Activated naive CD4-positive, alpha-beta T cell treated with anti-CD3 and anti-CD28 coated beads for 36 hours (primary cell): ENCODE measurements around the gene CAPRIN1. TPM values are rescaled to one million over a fixed set of nuclear protein-coding genes. Genes with fewer than 3 reads are reported as not detected.
A peak's percentile ranks its signal among the peaks of the same experiment; 100 is the strongest.

Source experiments
- CTCF ChIA-PET: fragments of 350-600 bp; sonication (Branson Sonifier 250); formaldehyde crosslinking; loops from one replicate; lab custom pipeline; 2021; ENCODE audit warnings: antibody characterized with exemption; lab: Charles Lee
- DNase-seq: peaks from one replicate; pipeline ENCODE4 v3.0.0-alpha.2; 2020
- H3K27ac Mint-ChIP-seq: one replicate; pipeline ENCODE4 v1.8.0; 2021; ENCODE audit warnings: mild to moderate bottlenecking, mixed read lengths
- H3K27me3 Mint-ChIP-seq: one replicate; pipeline ENCODE4 v1.8.0; 2021; ENCODE audit warnings: low read depth, mixed read lengths
- H3K36me3 Mint-ChIP-seq: one replicate; pipeline ENCODE4 v1.8.0; 2021; ENCODE audit warnings: low read depth, mixed read lengths
- H3K4me1 Mint-ChIP-seq: one replicate; pipeline ENCODE4 v1.8.0; 2021; ENCODE audit warnings: low read depth, mixed read lengths
- H3K4me3 Mint-ChIP-seq: one replicate; pipeline ENCODE4 v1.8.0; 2021; ENCODE audit warnings: mild to moderate bottlenecking, moderate library complexity, mixed read lengths
- H3K9me3 Mint-ChIP-seq: one replicate; pipeline ENCODE4 v1.8.0; 2021; ENCODE audit warnings: mixed read lengths
- intact Hi-C: fragments of 100-400 bp; cut with micrococcal nuclease; formaldehyde crosslinking; loops from one replicate; pipeline ENCODE4 v1.15.1; 2023
- total RNA-seq, 2 experiments: library from RNA; stranded (reverse); gene quantifications; one replicate each; pipeline ENCODE4 v1.2.3, GENCODE V29; 2021

Gene CAPRIN1
- total RNA-seq, 2 experiments from 2014 or later = 274 to 289 TPM

DNA sequence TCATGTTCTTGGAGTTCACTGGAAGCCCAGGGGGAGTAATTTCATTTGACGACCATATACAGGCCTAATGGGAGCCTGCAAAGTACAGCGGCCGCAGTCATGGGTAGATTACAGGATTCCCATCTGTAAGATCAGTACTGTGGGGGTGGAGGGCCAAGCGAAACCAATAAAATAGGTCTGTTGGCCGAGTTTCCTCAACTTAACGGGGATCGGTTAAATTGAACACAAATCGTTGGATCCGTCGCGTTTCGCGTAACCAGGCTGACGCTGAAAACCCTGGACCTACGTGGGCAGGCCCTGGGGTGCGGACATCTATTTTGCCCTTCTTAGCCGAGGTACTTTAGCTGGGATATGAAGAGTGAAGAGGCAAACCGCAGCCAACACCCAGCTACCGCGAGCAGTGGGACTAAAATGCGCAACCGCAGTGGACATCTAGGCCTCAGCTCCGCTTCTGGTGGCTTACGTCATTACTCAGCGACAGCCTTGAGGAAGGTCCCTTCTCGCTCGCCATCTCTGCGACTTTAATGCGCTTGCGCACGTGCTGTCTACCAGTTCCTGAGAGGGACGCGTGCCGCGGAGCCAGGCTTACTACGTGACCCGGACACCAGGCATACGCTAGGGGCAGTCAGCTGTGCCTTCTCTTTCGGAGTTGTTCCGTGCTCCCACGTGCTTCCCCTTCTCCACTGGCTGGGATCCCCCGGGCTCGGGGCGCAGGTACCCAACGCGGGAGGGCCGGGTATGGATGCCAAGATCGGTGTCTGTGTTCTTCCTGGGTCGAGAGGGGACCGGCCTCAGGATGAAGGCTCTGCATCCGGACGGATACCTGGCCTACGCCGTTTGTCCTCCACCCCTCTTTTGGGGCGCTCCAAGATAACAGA lies 53.8 kb downstream of the CAPRIN1 start, which contains the start of gene NAT10:
NAT10 (plus strand) TSS at position 551 of the 878 bp plus-strand sequence. CDS start 2,597 bp downstream, outside the sequence.
- CTCF ChIA-PET = interaction anchor here (0.7 to 2.3 kb wide), 3 partner anchors 10 to 108 kb away, joined by 3 to 12 read pairs (median 4); no protein-coding TSS in a partner anchor
- Mint-ChIP-seq H3K9me3 (no peaks in the 10 kb centered on the region), H3K4me1 (peaks cover 51% of the 10 kb centered on the region), H3K4me3 (peak within 1 kb of the TSS; percentile 94), H3K27ac (peak within 1 kb of the TSS; percentile 94), H3K36me3 (peaks cover 37% of the 10 kb centered on the region), H3K27me3 (no peaks in the 10 kb centered on the region)
- intact Hi-C loops = loop anchor here (1.0 kb wide), 7 partner anchors 54 to 944 kb away; partner anchors contain the start of genes ABTB2, APIP, CAPRIN1 and CAT
- DNase-seq = peak; percentile 98

GRCh38 chr11:34105957-34106504 lies 54.5 kb downstream of the CAPRIN1 start:
- Mint-ChIP-seq H3K9me3 (no peaks in the 10 kb centered on the region), H3K27ac (peak overlapping the region; percentile 94), H3K36me3 (peaks cover 35% of the 10 kb centered on the region), H3K27me3 (no peaks in the 10 kb centered on the region), H3K4me3 (peak overlapping the region; percentile 94), H3K4me1 (peaks cover 51% of the 10 kb centered on the region)
- no peak for DNase-seq
- intact Hi-C loops = loop anchor here (1.0 kb wide), 7 partner anchors 55 to 945 kb away; partner anchors contain the start of genes ABTB2, APIP, CAPRIN1 and CAT
- CTCF ChIA-PET = interaction anchor here (0.7 to 2.3 kb wide), 4 partner anchors 11 to 109 kb away, joined by 3 to 12 read pairs (median 4); no protein-coding TSS in a partner anchor

DNA sequence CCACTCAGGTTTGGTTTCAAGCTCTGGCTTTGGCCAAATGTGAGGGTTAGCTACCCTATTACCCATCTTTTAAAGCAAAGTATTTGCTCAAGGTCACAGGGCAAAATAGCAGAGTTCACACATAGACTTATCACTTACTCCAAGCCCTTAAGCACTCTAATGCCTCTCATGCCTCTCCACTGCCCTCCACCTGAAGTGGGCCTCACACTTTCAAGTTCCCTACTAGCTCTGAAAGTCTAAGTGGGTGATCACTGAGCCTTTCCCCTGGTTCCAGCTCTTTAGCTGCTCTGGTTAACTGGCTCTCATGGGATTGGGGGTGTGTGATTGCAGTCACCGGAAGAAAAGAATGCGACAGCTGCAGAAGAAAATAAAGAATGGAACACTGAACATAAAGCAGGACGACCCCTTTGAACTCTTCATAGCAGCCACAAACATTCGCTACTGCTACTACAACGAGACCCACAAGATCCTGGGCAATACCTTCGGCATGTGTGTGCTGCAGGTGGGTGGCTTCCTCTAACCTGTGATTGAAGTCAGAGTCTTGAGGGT lies 60.3 kb downstream of the CAPRIN1 start:
- Mint-ChIP-seq H3K4me1 (peaks cover 31% of the 10 kb centered on the region), H3K36me3 (peaks cover 55% of the 10 kb centered on the region), H3K27ac (no peak overlapping the region), H3K27me3 (no peaks in the 10 kb centered on the region), H3K9me3 (no peaks in the 10 kb centered on the region), H3K4me3 (no peak overlapping the region)
- no peak for DNase-seq
- intact Hi-C loops = no loop called here
- CTCF ChIA-PET = no interaction called here

DNA sequence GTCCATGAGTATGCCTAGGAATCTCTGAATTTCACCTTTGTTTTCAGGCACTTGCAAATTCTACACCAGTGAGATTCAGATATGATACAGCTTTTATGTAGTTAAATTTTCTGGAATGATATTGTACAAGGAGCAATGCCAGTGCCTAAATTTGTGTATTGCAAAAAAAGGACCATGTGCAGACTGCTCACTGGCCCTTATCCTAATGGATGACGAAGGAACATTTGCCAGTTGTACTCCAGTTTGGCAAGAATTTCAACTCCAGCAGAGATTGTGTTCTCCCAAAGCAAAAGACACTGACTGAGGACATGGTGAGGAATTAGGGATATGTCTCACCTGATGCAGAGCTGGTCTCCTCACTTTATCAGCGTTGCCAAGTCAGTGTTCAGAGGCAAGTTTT lies 62.5 kb downstream of the CAPRIN1 start:
- Mint-ChIP-seq H3K27me3 (no peaks in the 10 kb centered on the region), H3K27ac (no peak overlapping the region), H3K36me3 (peaks cover 50% of the 10 kb centered on the region), H3K4me1 (peaks cover 15% of the 10 kb centered on the region), H3K4me3 (no peak overlapping the region), H3K9me3 (no peaks in the 10 kb centered on the region)
- DNase-seq = no peak
- intact Hi-C loops = no loop called here
- CTCF ChIA-PET = interaction anchor here (1.3 kb wide), 1 partner anchor 13 kb away, joined by 3 read pairs; no protein-coding TSS in a partner anchor

- no peak overlapping the region for H3K27ac Mint-ChIP-seq
Measured at GRCh38 chr11:34114471-34114870, 62.9 kb downstream of the CAPRIN1 start.

DNA sequence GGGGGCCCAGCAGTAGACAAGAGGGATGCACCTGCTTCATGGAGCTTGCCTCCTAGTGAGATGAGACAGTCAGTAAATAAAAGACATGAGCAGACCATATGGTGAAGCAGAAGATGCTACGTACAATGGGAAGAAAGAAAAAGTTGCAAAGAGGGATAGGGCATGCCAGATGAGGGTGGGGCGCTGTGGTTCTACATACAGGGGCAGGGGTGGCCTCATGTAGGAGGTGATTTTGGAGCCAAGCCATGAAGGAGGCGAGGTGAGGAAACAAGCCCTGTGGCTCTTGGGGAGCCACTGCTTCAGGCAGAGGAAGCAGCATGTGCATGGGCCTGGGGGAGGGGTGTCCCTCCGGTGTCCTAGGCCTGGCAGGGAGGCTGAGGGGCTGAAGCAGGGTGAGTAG lies 69.1 kb downstream of the CAPRIN1 start:
- Mint-ChIP-seq H3K36me3 (peaks cover 52% of the 10 kb centered on the region), H3K27me3 (no peaks in the 10 kb centered on the region), H3K27ac (no peak overlapping the region), H3K9me3 (no peaks in the 10 kb centered on the region), H3K4me3 (no peak overlapping the region), H3K4me1 (no peaks in the 10 kb centered on the region)
- intact Hi-C loops = no loop called here
- DNase-seq = no peak
- CTCF ChIA-PET = no interaction called here

More at GRCh38 chr11:34114471-34114870, 62.9 kb downstream of the CAPRIN1 start:
- Mint-ChIP-seq H3K27me3 (no peaks in the 10 kb centered on the region), H3K4me1 (peaks cover 10% of the 10 kb centered on the region), H3K9me3 (no peaks in the 10 kb centered on the region), H3K36me3 (peaks cover 46% of the 10 kb centered on the region), H3K4me3 (no peak overlapping the region)
- no peak for DNase-seq
- CTCF ChIA-PET = no interaction called here
- intact Hi-C loops = no loop called here

DNA sequence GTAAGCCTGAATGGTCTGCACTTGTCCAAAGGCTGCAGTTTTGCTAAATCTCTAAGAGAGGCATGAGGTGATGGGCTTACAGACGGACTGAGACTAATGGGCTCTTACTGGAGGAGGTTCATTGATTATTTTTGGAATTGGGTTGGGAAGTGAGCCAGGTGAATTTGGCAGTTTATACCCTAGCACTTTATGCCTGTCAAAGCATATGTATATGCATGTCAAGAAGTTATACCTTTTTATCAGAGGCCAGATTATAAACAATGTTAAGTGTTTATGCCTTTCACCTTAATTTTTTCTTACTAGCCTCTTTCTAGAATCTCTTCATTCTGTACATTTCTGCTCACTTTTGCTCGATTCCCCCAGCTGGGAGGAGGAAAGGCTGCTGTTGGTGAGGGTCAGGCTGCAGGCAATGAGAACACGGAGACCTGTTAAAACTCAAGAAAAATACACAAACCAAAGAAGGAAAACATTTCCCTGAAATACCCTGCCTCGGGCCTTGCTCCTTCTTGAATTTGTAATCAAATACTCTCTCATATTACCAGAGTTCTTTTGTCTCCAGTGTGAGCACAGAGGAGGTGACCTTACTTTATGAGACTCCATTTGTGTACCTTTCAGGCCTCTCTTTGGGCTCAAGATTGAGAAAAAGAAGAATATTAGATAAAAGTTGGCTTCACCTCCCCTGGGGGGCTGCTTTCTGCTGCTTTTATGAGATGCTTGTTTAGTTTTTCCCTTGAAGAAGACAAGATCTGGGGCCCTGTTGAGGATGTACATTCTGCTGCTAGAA lies 73.5 kb downstream of the CAPRIN1 start:
- H3K4me3 Mint-ChIP-seq = no peak overlapping the region
- CTCF ChIA-PET = no interaction called here
- H3K4me1 Mint-ChIP-seq = no peaks in the 10 kb centered on the region
- intact Hi-C loops = no loop called here
- peaks cover 52% of the 10 kb centered on the region for H3K36me3 Mint-ChIP-seq
- H3K9me3 Mint-ChIP-seq = no peaks in the 10 kb centered on the region
- DNase-seq = no peak
- H3K27ac Mint-ChIP-seq = no peak overlapping the region
- H3K27me3 Mint-ChIP-seq = no peaks in the 10 kb centered on the region

- no peak overlapping the region for H3K4me3 Mint-ChIP-seq
- no peaks in the 10 kb centered on the region for H3K27me3 Mint-ChIP-seq
- H3K36me3 Mint-ChIP-seq = peaks cover 52% of the 10 kb centered on the region
- H3K27ac Mint-ChIP-seq = no peak overlapping the region
- no peaks in the 10 kb centered on the region for H3K4me1 Mint-ChIP-seq
- DNase-seq = no peak
- CTCF ChIA-PET = interaction anchor here (0.7 kb wide), 1 partner anchor 14 kb away, joined by 3 read pairs; no protein-coding TSS in a partner anchor
- intact Hi-C loops = no loop called here
- no peaks in the 10 kb centered on the region for H3K9me3 Mint-ChIP-seq
Measured at GRCh38 chr11:34126959-34127848, 75.7 kb downstream of the CAPRIN1 start.

GRCh38 chr11:34128824-34129223 lies 77.3 kb downstream of the CAPRIN1 start:
- CTCF ChIA-PET = no interaction called here
- peaks cover 52% of the 10 kb centered on the region for H3K36me3 Mint-ChIP-seq
- no peaks in the 10 kb centered on the region for H3K4me1 Mint-ChIP-seq
- H3K27ac Mint-ChIP-seq = no peak overlapping the region
- no peaks in the 10 kb centered on the region for H3K9me3 Mint-ChIP-seq
- no peak overlapping the region for H3K4me3 Mint-ChIP-seq
- no peaks in the 10 kb centered on the region for H3K27me3 Mint-ChIP-seq
- intact Hi-C loops = no loop called here
- no peak for DNase-seq

GRCh38 chr11:34132261-34132965 lies 80.9 kb downstream of the CAPRIN1 start:
- no peaks in the 10 kb centered on the region for H3K27me3 Mint-ChIP-seq
- DNase-seq = no peak
- CTCF ChIA-PET = no interaction called here
- intact Hi-C loops = loop anchor here (10.0 kb wide), 1 partner anchor 138 kb away; no protein-coding TSS in a partner anchor
- H3K4me3 Mint-ChIP-seq = no peak overlapping the region
- H3K9me3 Mint-ChIP-seq = no peaks in the 10 kb centered on the region
- peaks cover 12% of the 10 kb centered on the region for H3K4me1 Mint-ChIP-seq
- no peak overlapping the region for H3K27ac Mint-ChIP-seq
- peaks cover 54% of the 10 kb centered on the region for H3K36me3 Mint-ChIP-seq
